GM23338 (cell line): ENCODE results near the gene MRPL28. TPM values are rescaled to one million over a fixed set of nuclear protein-coding genes. Genes with fewer than 3 reads are reported as not detected.

Experiments
- NANOG ChIP-seq: IDR thresholded peaks from 2 replicates; pipeline ENCODE4 v1.6.1; 2016; ENCODE audit warnings: antibody characterized with exemption, borderline replicate concordance
- POLR2AphosphoS5 ChIP-seq: IDR thresholded peaks from 2 replicates; pipeline ENCODE4 v1.6.1; 2016; ENCODE audit warnings: antibody characterized with exemption, low read depth
- STAT1 ChIP-seq: IDR thresholded peaks from one replicate; pipeline ENCODE4 v1.6.1; 2016; ENCODE audit warnings: antibody characterized with exemption; ENCODE audit not compliant: unreplicated experiment
- ZNF331 ChIP-seq: fragments of 250-450 bp; sonication (Bioruptor Pico); IDR thresholded peaks from 2 replicates; pipeline ENCODE4 v1.5.0; 2020; ENCODE audit warnings: low read depth, mild to moderate bottlenecking, moderate library complexity
- polyA plus RNA-seq: library from polyadenylated mRNA; unstranded; fragments of >200 nt; fragmentation: Nextera tagmentation; extraction: Ambion mirVana; gene quantifications from 2 replicates; pipeline ENCODE4 v1.2.1, GENCODE V29; 2016
- total RNA-seq: library from RNA; depleted of rRNA; stranded (reverse); fragments of >200 nt; shearing (Covaris generic); gene quantifications from 2 replicates; pipeline ENCODE4 v1.2.3, GENCODE V29; 2014
- TF ChIP-seq, protein P1 (sequence below): fragments of 250-450 bp; sonication (Bioruptor Pico); IDR thresholded peaks from 2 replicates; pipeline ENCODE4 v1.5.0; 2020; ENCODE audit warnings: mild to moderate bottlenecking, moderate library complexity
- TF ChIP-seq, protein P2 (sequence below): IDR thresholded peaks from 2 replicates; pipeline ENCODE4 v1.6.1; 2016; ENCODE audit warnings: antibody characterized with exemption

Gene MRPL28
- total and polyA plus RNA-seq, 2 experiments from 2014 or later = 135 to 169 TPM

DNA sequence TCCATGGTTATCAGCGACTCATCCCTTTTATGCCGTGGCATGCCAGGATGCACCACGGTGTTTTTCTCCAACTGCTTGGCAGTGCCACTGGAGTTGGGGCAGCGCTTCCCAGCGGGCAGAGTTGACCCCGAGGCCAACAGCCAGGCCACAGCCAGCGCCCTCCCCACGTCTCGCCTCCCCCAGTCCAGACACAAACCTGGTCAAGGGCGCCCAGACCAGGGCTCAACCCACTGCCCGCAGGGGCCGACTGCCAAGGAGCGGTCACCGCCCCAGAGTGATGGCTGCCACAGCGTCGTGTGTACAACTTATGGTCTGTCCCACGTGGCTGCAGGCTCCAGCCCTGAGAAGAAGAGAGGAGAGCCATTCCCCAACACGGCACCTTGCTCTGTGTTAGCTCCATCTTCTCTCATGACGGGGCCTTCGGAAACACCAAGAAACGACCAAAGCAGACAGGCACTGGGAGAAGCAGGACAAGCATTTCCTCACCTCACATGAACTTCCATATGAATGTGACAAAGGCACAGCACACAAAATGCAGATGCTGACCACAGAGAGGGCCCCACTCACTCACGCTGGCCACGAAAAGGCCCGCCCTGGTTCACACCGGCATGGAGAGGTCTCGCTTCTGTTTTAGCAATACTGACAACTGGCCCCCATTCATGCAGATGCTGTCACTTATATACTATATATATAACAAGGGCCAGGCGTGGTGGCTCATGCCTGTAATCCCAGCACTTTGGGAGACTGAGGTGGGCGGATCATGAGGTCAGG lies 44.8 kb downstream of the MRPL28 start (continued):
- TF ChIP-seq, protein P1, sequence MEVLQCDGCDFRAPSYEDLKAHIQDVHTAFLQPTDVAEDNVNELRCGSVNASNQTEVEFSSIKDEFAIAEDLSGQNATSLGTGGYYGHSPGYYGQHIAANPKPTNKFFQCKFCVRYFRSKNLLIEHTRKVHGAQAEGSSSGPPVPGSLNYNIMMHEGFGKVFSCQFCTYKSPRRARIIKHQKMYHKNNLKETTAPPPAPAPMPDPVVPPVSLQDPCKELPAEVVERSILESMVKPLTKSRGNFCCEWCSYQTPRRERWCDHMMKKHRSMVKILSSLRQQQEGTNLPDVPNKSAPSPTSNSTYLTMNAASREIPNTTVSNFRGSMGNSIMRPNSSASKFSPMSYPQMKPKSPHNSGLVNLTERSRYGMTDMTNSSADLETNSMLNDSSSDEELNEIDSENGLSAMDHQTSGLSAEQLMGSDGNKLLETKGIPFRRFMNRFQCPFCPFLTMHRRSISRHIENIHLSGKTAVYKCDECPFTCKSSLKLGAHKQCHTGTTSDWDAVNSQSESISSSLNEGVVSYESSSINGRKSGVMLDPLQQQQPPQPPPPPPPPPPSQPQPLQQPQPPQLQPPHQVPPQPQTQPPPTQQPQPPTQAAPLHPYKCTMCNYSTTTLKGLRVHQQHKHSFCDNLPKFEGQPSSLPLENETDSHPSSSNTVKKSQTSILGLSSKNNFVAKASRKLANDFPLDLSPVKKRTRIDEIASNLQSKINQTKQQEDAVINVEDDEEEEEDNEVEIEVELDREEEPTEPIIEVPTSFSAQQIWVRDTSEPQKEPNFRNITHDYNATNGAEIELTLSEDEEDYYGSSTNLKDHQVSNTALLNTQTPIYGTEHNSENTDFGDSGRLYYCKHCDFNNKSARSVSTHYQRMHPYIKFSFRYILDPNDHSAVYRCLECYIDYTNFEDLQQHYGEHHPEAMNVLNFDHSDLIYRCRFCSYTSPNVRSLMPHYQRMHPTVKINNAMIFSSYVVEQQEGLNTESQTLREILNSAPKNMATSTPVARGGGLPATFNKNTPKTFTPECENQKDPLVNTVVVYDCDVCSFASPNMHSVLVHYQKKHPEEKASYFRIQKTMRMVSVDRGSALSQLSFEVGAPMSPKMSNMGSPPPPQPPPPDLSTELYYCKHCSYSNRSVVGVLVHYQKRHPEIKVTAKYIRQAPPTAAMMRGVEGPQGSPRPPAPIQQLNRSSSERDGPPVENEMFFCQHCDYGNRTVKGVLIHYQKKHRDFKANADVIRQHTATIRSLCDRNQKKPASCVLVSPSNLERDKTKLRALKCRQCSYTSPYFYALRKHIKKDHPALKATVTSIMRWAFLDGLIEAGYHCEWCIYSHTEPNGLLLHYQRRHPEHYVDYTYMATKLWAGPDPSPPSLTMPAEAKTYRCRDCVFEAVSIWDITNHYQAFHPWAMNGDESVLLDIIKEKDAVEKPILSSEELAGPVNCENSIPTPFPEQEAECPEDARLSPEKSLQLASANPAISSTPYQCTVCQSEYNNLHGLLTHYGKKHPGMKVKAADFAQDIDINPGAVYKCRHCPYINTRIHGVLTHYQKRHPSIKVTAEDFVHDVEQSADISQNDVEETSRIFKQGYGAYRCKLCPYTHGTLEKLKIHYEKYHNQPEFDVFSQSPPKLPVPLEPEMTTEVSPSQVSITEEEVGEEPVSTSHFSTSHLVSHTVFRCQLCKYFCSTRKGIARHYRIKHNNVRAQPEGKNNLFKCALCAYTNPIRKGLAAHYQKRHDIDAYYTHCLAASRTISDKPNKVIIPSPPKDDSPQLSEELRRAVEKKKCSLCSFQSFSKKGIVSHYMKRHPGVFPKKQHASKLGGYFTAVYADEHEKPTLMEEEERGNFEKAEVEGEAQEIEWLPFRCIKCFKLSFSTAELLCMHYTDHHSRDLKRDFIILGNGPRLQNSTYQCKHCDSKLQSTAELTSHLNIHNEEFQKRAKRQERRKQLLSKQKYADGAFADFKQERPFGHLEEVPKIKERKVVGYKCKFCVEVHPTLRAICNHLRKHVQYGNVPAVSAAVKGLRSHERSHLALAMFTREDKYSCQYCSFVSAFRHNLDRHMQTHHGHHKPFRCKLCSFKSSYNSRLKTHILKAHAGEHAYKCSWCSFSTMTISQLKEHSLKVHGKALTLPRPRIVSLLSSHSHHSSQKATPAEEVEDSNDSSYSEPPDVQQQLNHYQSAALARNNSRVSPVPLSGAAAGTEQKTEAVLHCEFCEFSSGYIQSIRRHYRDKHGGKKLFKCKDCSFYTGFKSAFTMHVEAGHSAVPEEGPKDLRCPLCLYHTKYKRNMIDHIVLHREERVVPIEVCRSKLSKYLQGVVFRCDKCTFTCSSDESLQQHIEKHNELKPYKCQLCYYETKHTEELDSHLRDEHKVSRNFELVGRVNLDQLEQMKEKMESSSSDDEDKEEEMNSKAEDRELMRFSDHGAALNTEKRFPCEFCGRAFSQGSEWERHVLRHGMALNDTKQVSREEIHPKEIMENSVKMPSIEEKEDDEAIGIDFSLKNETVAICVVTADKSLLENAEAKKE (CRISPR knock-in tag) = no peak
- TF ChIP-seq POLR2AphosphoS5 (no peak), STAT1 (no peak), NANOG (no peak), ZNF331 (no peak)
- TF ChIP-seq, protein P2, sequence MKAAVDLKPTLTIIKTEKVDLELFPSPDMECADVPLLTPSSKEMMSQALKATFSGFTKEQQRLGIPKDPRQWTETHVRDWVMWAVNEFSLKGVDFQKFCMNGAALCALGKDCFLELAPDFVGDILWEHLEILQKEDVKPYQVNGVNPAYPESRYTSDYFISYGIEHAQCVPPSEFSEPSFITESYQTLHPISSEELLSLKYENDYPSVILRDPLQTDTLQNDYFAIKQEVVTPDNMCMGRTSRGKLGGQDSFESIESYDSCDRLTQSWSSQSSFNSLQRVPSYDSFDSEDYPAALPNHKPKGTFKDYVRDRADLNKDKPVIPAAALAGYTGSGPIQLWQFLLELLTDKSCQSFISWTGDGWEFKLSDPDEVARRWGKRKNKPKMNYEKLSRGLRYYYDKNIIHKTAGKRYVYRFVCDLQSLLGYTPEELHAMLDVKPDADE = no peak
